ENCODE measurements around the gene HHEX.

Gene HHEX

DNA sequence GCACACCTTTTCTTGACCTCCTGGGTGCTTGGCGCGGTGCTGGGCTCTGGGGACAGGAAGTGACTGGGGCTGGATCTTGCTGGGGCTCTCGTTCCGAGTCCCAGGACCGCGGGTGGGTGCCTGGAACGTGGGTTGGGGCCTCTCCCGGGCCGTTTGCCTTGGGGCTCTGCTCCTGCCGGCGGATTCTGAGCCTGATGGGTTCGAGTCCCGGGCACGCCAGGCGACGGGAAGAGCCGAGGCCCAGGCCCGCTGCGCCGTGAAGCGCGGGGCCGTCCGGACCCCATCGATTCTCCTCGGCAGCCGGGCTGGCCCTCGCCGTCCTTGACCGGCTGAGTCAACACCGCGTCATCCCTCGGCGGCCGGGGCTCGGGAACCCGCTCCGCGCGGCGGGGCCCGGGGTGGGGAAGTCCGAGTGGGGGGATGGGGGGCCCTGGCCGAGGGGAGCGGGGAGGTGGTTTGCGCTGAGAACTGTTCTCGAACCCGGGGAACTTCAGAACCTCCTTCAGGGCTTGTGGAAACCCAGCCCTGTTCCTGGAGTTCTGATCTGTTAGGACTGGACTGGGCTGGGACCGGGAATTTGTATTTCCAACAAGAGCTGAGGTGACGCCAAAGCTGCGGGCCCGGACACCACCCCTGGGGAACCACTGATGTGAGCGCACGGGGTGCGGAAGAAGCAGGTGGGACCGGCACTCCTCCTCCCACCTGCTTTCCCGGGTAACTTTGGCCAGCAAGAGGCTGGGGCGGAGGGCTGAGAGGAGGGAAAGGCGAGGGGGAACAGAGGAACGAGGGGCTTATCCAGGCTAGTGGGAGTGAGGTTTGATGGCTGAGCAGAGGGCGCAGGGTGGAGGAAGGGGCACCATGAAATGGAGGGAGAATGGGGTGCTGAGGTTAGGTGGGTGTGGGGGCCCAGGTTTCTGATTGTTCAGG, 6.2 kb downstream of the HHEX start:
- no peak for DNase-seq

DNA sequence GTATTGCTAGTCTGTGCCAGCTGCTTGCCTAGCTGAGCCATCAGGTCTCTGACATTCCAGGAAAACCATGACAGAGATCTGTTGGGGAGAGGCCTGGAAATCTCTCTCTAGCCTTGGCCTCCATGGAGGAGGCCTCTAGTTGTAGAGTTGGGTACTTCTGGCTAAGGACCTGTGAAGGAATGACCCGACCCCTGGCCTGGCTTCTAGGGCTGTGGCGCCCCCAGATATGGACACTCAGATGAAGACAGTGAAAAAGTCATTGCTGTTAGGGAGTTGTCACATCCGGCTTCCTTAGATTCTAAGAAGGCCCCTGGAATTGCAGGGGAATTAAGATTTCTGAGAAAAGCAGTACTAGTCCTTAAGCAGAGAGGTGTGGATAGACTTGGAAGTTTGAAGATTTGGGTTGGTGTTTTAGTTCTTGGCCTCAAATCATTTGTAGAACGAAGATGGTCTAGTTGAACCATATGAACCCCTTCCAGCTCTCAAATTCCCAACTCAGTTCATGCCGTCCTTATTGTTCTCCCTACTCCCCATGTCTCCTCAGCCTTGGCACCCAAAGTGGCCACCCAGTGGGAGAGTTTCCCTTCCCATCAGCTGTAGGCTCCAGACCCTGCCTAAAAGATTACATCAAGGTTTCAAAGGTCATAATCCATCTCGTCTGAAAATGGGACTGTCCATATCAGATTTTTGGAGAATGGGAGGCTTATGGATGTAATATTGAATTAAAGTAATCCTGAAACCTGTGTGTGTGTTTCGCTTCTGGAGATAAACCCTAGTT, 7.0 kb downstream of the HHEX start:
- no peak for DNase-seq

- DNase-seq, result peak; percentile 43
Observed at GRCh38 chr10:92697663-92698511, 8.1 kb downstream of the HHEX start.

GRCh38 chr10:92699193-92699517, 9.4 kb downstream of the HHEX start:
- DNase-seq, result no peak

- DNase-seq, result no peak
Observed at GRCh38 chr10:92699518-92700381, 10.0 kb downstream of the HHEX start.

DNA sequence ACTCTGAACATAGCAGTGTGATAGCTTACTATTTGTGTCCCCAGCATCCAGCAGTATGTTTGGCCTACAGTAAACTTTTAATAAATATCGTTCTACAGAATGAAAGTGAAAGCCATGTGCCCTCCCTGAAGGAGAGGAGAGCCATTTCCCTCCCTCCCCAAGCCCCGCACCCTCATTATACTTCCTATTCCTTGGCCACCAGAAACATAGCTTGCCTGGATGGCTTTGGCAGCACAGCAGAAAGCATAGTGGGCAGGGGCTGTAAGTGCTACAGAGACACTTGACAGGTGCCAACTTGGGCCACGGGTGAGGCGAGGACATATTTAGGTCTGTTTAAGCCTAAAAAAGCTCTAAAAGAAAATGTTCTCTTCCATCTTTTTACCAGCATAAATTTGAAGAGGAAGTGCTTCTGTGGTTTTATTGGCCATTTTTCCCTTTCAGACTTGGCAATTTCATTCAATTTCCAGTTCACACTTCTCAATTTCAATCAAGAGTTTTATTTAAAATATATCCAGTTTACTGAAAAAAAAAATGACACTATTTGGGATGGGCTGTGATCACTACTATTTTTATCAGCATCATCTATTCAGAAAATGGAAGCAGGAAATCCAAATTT, 12.7 kb downstream of the HHEX start:
- DNase-seq, result no peak

DNA sequence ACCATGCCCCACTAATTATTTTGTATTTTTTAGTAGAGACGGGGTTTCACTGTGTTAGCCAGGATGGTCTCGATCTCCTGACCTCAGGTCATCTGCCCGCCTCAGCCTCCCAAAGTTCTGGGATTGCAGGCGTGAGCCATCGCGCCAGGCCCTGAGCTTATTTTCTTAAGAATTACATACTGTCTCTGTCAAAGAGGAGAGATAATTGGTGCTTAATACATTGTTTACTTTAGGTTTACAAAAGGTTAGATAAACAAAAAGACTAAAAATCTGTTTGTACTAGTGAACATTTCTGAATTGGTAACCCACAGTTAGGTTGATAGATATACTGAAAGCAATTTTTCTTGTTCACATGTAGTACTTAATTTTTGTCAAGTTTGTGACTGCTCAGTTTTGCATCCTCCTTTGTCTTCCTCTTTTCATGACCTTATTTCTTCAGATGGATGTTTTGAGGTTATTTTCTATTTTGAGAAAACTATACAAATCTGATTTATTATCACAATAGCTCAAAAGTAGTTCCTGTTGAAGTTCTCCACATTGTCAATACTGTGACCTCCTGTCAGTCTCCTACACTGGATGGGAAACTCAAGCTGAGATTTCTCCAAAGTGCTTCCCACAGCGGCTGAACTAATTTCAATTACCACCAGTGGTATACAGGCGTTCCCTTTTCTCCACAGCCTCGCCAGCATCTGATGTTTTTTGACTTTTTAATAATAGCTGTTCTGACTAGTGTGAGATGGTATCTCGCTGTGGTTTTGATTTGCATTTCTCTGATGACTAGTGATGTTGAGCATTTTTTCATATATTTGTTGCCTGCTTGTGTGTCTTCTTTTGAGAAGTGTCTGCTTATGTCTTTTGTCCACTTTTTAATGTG, 22.5 kb downstream of the HHEX start:
- no peak for DNase-seq

DNA sequence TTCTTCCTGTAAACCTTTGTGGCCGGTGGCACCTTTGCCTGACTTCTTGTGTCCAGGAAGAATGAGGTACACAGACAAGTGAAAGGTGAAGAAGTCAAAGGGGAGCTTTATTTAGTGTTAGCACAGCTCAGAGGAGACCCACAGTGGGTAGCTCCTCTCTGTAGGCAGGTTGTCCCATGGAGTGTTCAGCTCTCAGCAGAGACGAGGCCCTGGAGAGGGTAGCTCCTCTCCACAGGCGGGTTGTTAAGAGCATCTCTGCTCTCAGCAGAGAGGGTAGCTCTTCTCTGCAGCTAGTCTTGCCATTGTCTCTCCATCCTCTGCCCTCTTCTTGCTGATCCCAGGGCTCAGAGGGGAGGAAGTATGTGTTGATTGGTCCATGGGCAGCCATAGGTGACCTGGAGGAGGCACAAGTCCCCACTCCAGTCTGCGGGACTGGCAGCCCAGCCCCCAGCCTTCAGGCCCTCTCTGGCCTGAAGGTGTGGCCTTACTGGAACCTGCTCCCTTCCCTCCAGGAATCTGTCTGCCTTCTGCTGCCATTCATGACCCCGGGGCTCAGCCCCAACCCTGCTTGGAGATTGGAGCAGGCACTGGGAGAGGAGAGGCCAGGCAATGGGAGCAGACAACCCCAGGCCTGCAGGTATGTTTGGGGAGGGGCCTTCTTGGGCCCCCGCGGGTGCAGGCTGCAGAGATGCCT, 24.5 kb downstream of the HHEX start:
- DNase-seq, result no peak

DNA sequence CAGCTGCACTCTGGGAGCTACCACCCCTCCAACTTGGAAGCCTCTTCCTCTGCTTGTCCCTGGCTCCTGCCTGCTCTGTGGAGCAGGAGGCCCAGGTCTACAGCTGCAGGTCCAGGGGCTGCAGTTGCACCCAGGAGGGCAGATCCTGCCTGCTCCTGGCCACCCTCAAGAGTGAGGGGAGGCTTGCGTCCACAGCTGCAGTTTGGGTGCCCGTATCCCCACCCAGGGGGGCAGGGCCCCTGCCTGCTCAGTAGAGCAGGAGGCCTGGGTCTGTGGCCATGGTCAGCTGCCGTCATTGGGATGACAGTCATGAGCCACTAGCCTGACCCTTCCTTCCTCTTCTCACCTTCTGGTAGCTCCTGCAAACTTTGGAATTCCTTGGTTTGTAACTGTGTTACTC, 25.1 kb downstream of the HHEX start:
- no peak for DNase-seq

DNA sequence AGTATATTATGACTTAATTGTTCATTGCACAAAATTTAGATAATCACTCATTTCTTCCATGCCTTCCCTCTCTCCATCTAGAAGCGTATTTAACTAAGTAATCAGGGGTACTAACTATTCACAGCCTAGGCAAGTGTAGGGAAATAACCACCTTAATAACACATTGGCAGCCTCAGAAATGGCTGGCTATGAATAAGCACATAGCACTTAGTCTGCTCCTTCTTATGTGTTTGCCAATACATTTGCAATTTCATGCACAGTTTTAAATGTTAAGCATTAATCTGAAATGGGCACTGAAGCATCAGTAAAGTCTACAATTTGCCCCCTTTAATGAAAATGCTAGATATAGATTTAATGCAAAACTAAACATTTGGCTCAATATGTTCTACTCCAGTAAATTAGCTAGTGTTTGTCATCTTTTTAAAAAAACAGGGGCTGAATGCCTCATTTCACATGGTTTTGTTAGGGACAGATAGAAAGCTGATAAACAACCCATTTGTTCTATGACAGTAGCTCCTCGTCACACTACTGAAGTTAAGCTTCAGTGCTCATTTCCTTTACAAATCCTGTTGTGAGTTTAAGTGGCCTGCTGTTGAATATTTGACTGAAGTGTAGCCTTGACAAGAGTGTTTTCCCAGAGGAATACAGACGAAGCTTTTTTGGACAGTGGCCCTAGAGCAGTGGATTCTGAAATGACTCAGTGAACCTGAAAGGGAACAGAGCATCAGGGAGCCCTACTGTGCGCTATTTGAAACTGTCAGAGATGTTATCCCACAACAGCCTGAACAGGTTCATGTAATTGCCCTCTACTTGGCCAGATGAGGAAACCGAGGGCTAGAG, 30.5 kb downstream of the HHEX start:
- DNase-seq, result no peak

DNA sequence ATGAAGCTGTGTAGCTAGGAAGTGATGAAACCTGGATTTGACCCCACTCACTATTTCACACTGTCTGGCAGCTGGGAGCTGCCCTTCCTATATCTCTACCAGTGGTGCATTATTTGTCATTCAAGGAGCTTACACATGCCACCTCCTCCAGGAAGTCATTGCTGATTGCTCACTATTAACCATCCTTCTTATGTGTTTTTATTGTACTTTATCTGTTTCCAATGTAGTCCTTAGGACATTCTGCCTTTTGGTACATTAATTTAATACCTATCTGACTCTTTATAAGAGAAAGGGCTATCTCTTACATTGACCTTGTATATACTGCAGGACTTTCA, 31.0 kb downstream of the HHEX start:
- no peak for DNase-seq

- no peak for DNase-seq
Observed at GRCh38 chr10:92722349-92722748, 32.6 kb downstream of the HHEX start.

GRCh38 chr10:92727141-92727540, 37.4 kb downstream of the HHEX start:
- DNase-seq, result no peak

DNA sequence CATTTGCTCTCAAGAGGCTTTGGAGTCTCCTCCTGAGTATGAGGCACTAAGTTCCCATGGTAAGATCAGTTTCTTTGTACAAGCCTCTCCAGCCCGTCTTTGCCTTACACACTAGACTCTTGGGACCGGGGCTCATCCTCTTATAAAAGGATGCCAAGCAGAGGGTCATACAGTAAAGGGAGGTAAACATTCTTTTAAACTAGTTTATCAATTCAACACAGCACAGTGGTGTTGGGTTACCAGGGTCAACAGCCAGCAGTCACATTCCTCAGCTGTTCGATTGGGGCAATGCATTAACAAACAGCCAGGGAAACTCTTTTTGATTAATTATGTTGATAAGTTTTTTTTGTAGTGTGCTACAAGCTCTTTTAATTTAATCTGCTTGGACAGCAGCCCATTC, 37.8 kb downstream of the HHEX start:
- DNase-seq, result no peak

GRCh38 chr10:92729886-92730285, 40.1 kb downstream of the HHEX start:
- DNase-seq, result no peak

DNA sequence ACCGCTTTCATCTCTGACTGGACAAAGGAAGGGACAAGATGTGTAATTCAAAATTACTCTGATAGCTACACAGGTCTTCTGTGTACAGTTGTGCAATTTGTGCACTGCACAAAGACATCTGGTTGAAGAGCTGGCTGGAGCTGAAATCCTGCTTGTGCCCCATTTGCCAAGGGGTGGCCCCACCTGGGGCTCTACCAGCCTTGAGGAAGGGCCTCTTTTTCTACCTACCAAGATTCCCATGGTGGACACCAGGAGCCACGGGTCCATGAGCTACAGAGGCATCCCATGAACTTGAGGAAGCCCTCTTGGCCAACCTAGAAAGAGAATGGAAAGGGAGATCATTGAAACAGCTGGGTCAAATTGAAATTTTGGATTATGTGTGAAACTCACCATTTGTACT, 43.2 kb downstream of the HHEX start:
- DNase-seq, result no peak

GRCh38 chr10:92734301-92734700, 44.5 kb downstream of the HHEX start:
- no peak for DNase-seq

- no peak for DNase-seq
Observed at GRCh38 chr10:92735938-92736337, 46.2 kb downstream of the HHEX start.

DNA sequence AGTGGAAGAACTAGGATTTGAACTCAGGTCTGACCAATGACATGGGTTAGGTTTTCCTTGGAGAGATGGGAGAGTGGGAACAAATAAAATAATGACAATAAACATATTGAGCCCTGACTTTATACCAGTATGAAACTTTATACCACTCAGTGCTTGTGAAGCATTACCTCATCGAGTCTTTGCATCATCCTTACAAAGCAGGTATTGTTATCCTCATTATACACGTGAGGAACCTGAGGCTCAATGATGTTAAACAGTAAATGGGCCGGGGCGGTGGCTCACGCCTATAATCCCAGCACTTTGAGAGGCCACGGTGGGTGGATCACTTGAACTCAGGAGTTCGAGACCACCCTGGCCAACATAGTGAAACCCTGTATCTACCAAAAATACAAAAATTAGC, 47.7 kb downstream of the HHEX start:
- DNase-seq, result no peak

Measured in SIG-M5 (cell line).